ENCODE data around the gene LBH. TPM values are rescaled to one million over a fixed set of nuclear protein-coding genes. Genes with fewer than 3 reads are reported as not detected.

The LBH gene
- total and polyA plus RNA-seq, 4 donors = 22.9 to 133 (median 81.3) TPM

DNA sequence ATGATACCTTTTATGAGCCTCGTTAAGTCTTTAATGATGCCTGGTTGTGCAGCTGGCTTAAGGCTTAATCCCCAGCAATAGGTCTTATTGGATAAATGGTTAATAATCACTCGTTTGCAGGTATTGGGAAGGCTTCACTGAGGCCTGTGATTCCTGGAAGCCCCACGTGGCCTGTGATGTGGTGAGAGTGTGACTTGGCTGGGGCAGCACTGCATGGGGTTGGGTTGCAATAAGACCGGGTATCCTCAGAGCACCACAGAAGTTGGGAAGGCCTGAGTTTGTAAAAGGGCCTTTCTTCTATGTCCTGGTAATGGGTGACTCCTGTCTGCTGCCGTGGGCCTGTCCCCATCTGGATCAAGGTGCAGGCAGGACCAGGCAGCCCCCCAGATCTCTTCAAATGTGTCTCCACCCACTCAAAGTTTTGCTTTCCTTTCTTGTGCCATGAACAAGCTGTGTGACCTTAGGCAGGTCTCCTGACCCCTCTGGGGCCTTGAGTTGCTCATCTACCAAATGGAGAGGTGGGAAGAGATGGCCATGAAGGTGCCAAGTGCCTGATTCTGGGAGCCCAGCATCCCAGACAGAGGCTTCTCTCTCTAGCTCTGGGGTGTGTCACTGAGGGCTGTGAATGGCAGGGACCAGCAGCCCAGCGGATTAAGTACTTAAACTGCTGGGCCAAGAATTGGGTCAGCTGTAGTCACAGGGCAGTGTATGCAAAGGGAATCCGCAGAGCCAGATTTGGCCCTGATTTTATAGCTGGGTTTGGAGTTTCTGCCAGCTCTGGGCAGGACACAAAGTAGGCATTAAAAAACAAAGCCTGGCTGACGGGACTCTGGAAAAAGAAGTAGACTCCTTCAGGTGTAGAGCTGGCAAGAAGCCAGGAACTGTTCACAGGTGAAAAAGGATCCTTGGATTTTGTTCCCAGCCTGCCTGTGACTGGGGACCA, 24.4 kb downstream of the LBH start:
- peaks cover 10 to 32% (median 22%) of the 10 kb centered on the region in 5 donors for H3K4me1 ChIP-seq (ENCODE audit: control insufficient read depth in 5 of 5, insufficient read depth in 5 of 5, low read length in 5 of 5)
- no peak overlapping the region for H3K4me3 ChIP-seq
- H3K9ac ChIP-seq (ENCODE audit: insufficient read depth in 1 of 2, low read length in 2 of 2) = no peak overlapping the region
- H3K36me3 ChIP-seq (ENCODE audit: control insufficient read depth in 4 of 4, insufficient read depth in 4 of 4, low read length in 4 of 4) = peaks cover 16 to 48% (median 25%) of the 10 kb centered on the region in 4 donors
- H3K27ac ChIP-seq (ENCODE audit: low read depth in 1 of 2, low read length in 1 of 2) = peak overlapping the region; percentile 43 to 86
- no peaks in the 10 kb centered on the region for H3K9me3 ChIP-seq (ENCODE audit: control insufficient read depth in 4 of 4, insufficient read depth in 3 of 4, low read length in 3 of 4)
- WGBS, 2 donors = 74 to 86% methylated on average over 8 of the region's 8 CpGs
- H3K27me3 ChIP-seq (ENCODE audit: control insufficient read depth in 3 of 3, insufficient read depth in 3 of 3, low read length in 2 of 3) = no peaks in the 10 kb centered on the region
- TF ChIP-seq, protein P1, sequence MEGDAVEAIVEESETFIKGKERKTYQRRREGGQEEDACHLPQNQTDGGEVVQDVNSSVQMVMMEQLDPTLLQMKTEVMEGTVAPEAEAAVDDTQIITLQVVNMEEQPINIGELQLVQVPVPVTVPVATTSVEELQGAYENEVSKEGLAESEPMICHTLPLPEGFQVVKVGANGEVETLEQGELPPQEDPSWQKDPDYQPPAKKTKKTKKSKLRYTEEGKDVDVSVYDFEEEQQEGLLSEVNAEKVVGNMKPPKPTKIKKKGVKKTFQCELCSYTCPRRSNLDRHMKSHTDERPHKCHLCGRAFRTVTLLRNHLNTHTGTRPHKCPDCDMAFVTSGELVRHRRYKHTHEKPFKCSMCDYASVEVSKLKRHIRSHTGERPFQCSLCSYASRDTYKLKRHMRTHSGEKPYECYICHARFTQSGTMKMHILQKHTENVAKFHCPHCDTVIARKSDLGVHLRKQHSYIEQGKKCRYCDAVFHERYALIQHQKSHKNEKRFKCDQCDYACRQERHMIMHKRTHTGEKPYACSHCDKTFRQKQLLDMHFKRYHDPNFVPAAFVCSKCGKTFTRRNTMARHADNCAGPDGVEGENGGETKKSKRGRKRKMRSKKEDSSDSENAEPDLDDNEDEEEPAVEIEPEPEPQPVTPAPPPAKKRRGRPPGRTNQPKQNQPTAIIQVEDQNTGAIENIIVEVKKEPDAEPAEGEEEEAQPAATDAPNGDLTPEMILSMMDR (IDR thresholded peaks at IDR 0.05; ENCODE audit: control extremely low read depth, extremely low read depth) = no peak
- peak in 1 of 3 donors; percentile 58 for DNase-seq
- ATAC-seq (ENCODE audit: insufficient read depth, low FRiP score) = no peak

DNA sequence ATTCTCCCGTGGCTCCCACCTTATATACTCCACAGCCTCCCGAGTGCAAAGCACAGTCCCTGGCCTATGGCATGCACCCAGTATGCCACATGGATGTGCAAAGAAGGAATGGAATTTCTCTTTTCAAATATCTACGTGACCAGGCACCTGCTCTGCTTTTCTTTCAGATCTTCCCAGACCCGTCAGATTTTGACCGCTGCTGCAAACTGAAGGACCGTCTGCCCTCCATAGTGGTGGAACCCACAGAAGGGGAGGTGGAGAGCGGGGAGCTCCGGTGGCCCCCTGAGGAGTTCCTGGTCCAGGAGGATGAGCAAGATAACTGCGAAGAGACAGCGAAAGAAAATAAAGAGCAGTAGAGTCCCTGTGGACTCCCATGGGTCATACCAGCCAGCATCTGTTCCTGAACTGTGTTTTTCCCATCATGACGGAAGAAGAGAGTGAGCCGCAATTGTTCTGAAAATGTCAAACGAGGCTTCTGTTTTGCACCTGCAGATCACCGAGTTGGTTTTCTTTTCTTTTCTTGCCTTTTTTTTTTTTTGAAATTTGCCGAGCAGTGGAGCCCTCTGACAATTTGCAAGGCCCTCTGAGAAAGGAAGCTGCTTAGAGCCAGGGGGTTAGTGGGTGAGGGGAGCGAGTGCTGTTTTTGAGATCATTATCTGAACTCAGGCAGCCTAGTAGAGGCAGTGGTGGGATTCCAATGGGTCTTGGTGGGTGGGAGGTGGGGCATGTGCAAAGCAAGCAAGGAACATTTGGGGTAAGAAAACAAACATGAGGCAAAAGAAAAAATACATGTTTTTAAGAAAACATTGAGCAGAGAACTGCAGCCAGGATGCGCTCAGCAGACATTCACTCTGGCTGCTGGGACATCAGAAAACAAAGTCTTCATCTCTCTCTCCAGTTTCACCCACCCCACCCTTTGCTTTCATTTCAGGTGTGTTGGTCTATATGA, 26.2 kb downstream of the LBH start:
- TF ChIP-seq, protein P1 (IDR thresholded peaks at IDR 0.05; ENCODE audit: control extremely low read depth, extremely low read depth) = no peak
- Histone ChIP-seq H3K9me3 (ENCODE audit: control insufficient read depth in 4 of 4, insufficient read depth in 3 of 4, low read length in 3 of 4) (no peaks in the 10 kb centered on the region), H3K4me3 (no peak overlapping the region), H3K27me3 (ENCODE audit: control insufficient read depth in 3 of 3, insufficient read depth in 3 of 3, low read length in 2 of 3) (no peaks in the 10 kb centered on the region), H3K9ac (ENCODE audit: insufficient read depth in 1 of 2, low read length in 2 of 2) (no peak overlapping the region), H3K27ac (ENCODE audit: low read depth in 1 of 2, low read length in 1 of 2) (no peak overlapping the region), H3K36me3 (ENCODE audit: control insufficient read depth in 4 of 4, insufficient read depth in 4 of 4, low read length in 4 of 4) (peaks cover 16 to 47% (median 24%) of the 10 kb centered on the region in 4 donors), H3K4me1 (ENCODE audit: control insufficient read depth in 5 of 5, insufficient read depth in 5 of 5, low read length in 5 of 5) (peaks cover 7 to 26% (median 13%) of the 10 kb centered on the region in 5 donors)
- DNase-seq (no peak), ATAC-seq (ENCODE audit: insufficient read depth, low FRiP score) (no peak)
- WGBS, 2 donors = 90 to 92% methylated on average over 17 of the region's 17 CpGs

GRCh38 chr2:30259071-30259470, 27.7 kb downstream of the LBH start:
- ATAC-seq (ENCODE audit: insufficient read depth, low FRiP score) (no peak), DNase-seq (no peak)
- Histone ChIP-seq H3K9ac (ENCODE audit: insufficient read depth in 1 of 2, low read length in 2 of 2) (no peak overlapping the region), H3K27me3 (ENCODE audit: control insufficient read depth in 3 of 3, insufficient read depth in 3 of 3, low read length in 2 of 3) (no peaks in the 10 kb centered on the region), H3K27ac (ENCODE audit: low read depth in 1 of 2, low read length in 1 of 2) (no peak overlapping the region), H3K9me3 (ENCODE audit: control insufficient read depth in 4 of 4, insufficient read depth in 3 of 4, low read length in 3 of 4) (peaks cover 0 to 2% (median 0%) of the 10 kb centered on the region in 4 donors), H3K4me1 (ENCODE audit: control insufficient read depth in 5 of 5, insufficient read depth in 5 of 5, low read length in 5 of 5) (peaks cover 2 to 10% (median 5%) of the 10 kb centered on the region in 5 donors), H3K36me3 (ENCODE audit: control insufficient read depth in 4 of 4, insufficient read depth in 4 of 4, low read length in 4 of 4) (peaks cover 16 to 44% (median 24%) of the 10 kb centered on the region in 4 donors), H3K4me3 (no peak overlapping the region)
- TF ChIP-seq, protein P1 (IDR thresholded peaks at IDR 0.05; ENCODE audit: control extremely low read depth, extremely low read depth) = no peak
- 92 to 97% methylated on average over 16 of the region's 16 CpGs for WGBS, 2 donors
